WTC11 (cell line): ENCODE data around the gene SOAT2. TPM values are rescaled to one million over a fixed set of nuclear protein-coding genes. Genes with fewer than 3 reads are reported as not detected.

Source experiments
- ATAC-seq: fragments of 200-7000 bp; cut with Tn5 transposase; 2 replicates; pipeline ENCODE4 v1.10.0; 2021; ENCODE audit warnings: mild to moderate bottlenecking, moderate library complexity
- CTCF ChIA-PET: fragments of 300-600 bp; sonication (Branson Sonifier 250); formaldehyde crosslinking; loops from one replicate; lab custom pipeline; 2021; ENCODE audit warnings: antibody characterized with exemption; lab: Charles Lee
- POLR2A ChIA-PET: fragments of 350-600 bp; sonication (Branson Sonifier 250); formaldehyde crosslinking; loops from one replicate; lab custom pipeline; 2021; ENCODE audit warnings: antibody characterized with exemption; lab: Charles Lee
- DNase-seq: peaks from one replicate; pipeline ENCODE4 v3.0.0; 2021; ENCODE audit warnings: low spot score
- H3K27ac Mint-ChIP-seq: 2 replicates; pipeline ENCODE4 v1.8.0; 2021; ENCODE audit warnings: mixed read lengths
- H3K27me3 Mint-ChIP-seq: 2 replicates; pipeline ENCODE4 v1.8.0; 2021; ENCODE audit warnings: low read depth, mild to moderate bottlenecking, moderate library complexity, mixed read lengths
- H3K36me3 Mint-ChIP-seq: 2 replicates; pipeline ENCODE4 v1.8.0; 2021; ENCODE audit warnings: mixed read lengths
- H3K4me1 Mint-ChIP-seq: 2 replicates; pipeline ENCODE4 v1.8.0; 2022; ENCODE audit warnings: mixed read lengths
- H3K4me3 Mint-ChIP-seq: 2 replicates; pipeline ENCODE4 v1.8.0; 2021; ENCODE audit warnings: mild to moderate bottlenecking, moderate library complexity, mixed read lengths
- H3K9me3 Mint-ChIP-seq: 2 replicates; pipeline ENCODE4 v1.8.0; 2021; ENCODE audit warnings: mixed read lengths
- CDX4 ChIP-seq: fragments of 250-450 bp; sonication (Bioruptor Pico); IDR thresholded peaks from 2 replicates; pipeline ENCODE4 v1.9.0; 2021; ENCODE audit warnings: moderate library complexity, mild to moderate bottlenecking, inconsistent platforms, borderline replicate concordance
- E2F4 ChIP-seq: sonication (generic); formaldehyde crosslinking; IDR thresholded peaks from 2 replicates; pipeline ENCODE4 v1.8.1; 2022; ENCODE audit warnings: low read depth, mild to moderate bottlenecking, moderate library complexity, missing genetic modification reagents, borderline replicate concordance
- E2F5 ChIP-seq: sonication (generic); formaldehyde crosslinking; IDR thresholded peaks from 2 replicates; pipeline ENCODE4 v1.8.1; 2022; ENCODE audit warnings: mild to moderate bottlenecking, moderate library complexity, missing genetic modification reagents
- IRF1 ChIP-seq: sonication (generic); formaldehyde crosslinking; IDR thresholded peaks from 2 replicates; pipeline ENCODE4 v1.8.0; 2023; ENCODE audit warnings: missing genetic modification reagents
- MAX ChIP-seq: sonication (generic); formaldehyde crosslinking; IDR thresholded peaks from 2 replicates; pipeline ENCODE4 v1.8.0; 2022; ENCODE audit warnings: mild to moderate bottlenecking, missing genetic modification reagents
- NFYB ChIP-seq: sonication (generic); formaldehyde crosslinking; conservative IDR thresholded peaks from 2 replicates; pipeline ENCODE4 v1.8.0; 2022; ENCODE audit warnings: low read depth, missing genetic modification reagents
- NR2C2 ChIP-seq: sonication (generic); formaldehyde crosslinking; IDR thresholded peaks from 2 replicates; pipeline ENCODE4 v1.8.0; 2022; ENCODE audit warnings: mild to moderate bottlenecking, missing genetic modification reagents
- NR3C1 ChIP-seq: sonication (generic); formaldehyde crosslinking; conservative IDR thresholded peaks from 2 replicates; pipeline ENCODE4 v1.8.1; 2023; ENCODE audit warnings: low read depth, mild to moderate bottlenecking, missing genetic modification reagents
- SOX15 ChIP-seq: fragments of 250-450 bp; sonication (Bioruptor Pico); IDR thresholded peaks from 2 replicates; pipeline ENCODE4 v1.9.0; 2021; ENCODE audit warnings: mild to moderate bottlenecking
- ZBTB21 ChIP-seq: sonication (generic); formaldehyde crosslinking; IDR thresholded peaks from 2 replicates; pipeline ENCODE4 v1.8.1; 2023; ENCODE audit warnings: mild to moderate bottlenecking, missing genetic modification reagents, borderline replicate concordance
- ZNF263 ChIP-seq: sonication (generic); formaldehyde crosslinking; IDR thresholded peaks from 2 replicates; pipeline ENCODE4 v1.8.1; 2022; ENCODE audit warnings: low read depth, mild to moderate bottlenecking, moderate library complexity, missing genetic modification reagents
- ZNF423 ChIP-seq: fragments of 250-450 bp; sonication (Bioruptor Pico); IDR thresholded peaks from 2 replicates; pipeline ENCODE4 v2.1.2; 2022; ENCODE audit warnings: mild to moderate bottlenecking, moderate library complexity
- ZNF671 ChIP-seq: fragments of 250-450 bp; sonication (Bioruptor Pico); IDR thresholded peaks from 2 replicates; pipeline ENCODE4 v1.8.0; 2021; ENCODE audit warnings: mild to moderate bottlenecking
- total RNA-seq: library from RNA; stranded (reverse); gene quantifications from 3 replicates; pipeline ENCODE4 v1.2.3, GENCODE V29; 2021
- TF ChIP-seq, protein P1 (sequence below): sonication (generic); formaldehyde crosslinking; IDR thresholded peaks from 2 replicates; pipeline ENCODE4 v1.8.1; 2023; ENCODE audit warnings: mild to moderate bottlenecking, missing genetic modification reagents
- TF ChIP-seq, protein P2 (sequence below): fragments of 250-450 bp; sonication (Bioruptor Pico); IDR thresholded peaks from 2 replicates; pipeline ENCODE4 v1.9.0; 2021; ENCODE audit warnings: mild to moderate bottlenecking

Gene SOAT2
- total RNA-seq, 1 experiment from 2014 or later = not detected

GRCh38 chr12:53059434-53060063 is 43.7 kb upstream of the SOAT2 start:
- peaks cover 71% of the 10 kb centered on the region for H3K27me3 Mint-ChIP-seq
- no peaks in the 10 kb centered on the region for H3K36me3 Mint-ChIP-seq
- CTCF ChIA-PET = interaction anchor here (6.6 to 11.2 kb wide), 2 partner anchors 10 to 37 kb away, joined by 70 to 474 read pairs; partner anchors contain the start of genes IGFBP6, SOAT2 and TNS2
- POLR2A ChIA-PET = no interaction called here
- H3K27ac Mint-ChIP-seq = no peak overlapping the region
- H3K9me3 Mint-ChIP-seq = no peaks in the 10 kb centered on the region
- no peak for ATAC-seq
- peaks cover 7% of the 10 kb centered on the region for H3K4me1 Mint-ChIP-seq
- no peak for DNase-seq
- no peak overlapping the region for H3K4me3 Mint-ChIP-seq
- TF ChIP-seq CDX4 (CRISPR knock-in tag) = no peak
- TF ChIP-seq, protein P1, sequence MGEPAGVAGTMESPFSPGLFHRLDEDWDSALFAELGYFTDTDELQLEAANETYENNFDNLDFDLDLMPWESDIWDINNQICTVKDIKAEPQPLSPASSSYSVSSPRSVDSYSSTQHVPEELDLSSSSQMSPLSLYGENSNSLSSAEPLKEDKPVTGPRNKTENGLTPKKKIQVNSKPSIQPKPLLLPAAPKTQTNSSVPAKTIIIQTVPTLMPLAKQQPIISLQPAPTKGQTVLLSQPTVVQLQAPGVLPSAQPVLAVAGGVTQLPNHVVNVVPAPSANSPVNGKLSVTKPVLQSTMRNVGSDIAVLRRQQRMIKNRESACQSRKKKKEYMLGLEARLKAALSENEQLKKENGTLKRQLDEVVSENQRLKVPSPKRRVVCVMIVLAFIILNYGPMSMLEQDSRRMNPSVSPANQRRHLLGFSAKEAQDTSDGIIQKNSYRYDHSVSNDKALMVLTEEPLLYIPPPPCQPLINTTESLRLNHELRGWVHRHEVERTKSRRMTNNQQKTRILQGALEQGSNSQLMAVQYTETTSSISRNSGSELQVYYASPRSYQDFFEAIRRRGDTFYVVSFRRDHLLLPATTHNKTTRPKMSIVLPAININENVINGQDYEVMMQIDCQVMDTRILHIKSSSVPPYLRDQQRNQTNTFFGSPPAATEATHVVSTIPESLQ (CRISPR knock-in tag) = no peak
- no peak for TF ChIP-seq NR3C1 (CRISPR knock-in tag)

DNA sequence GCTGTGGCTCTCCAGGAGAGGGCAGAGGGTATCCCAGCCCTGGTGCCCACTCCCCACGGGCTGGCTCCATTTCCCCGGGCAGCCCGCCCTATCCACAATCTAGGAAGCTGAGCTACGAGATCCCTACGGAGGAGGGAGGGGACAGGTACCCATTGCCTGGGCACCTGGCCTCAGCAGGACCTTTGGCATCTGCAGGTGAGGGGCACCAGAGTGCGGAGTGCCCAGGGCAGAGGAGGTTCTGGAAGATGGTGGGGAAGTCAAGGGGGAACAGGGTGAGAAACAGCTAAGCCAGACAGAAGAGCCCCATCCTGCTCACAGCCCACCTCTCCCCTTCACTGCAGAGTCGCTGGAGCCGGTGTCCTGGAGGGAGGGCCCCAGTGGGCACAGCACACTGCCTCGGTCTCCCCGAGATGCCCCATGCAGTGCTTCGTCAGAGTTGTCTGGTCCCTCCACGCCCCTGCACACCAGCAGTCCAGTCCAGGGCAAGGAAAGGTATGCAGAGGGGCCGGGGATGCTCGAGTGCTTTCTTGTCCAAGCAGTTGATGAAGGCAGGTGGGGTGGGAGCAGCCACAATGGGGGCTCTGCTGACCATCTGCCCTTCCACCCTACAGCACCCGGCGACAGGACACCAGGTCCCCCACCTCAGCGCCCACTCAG is 43.1 kb upstream of the SOAT2 start:
- Mint-ChIP-seq H3K4me3 (no peak overlapping the region), H3K9me3 (no peaks in the 10 kb centered on the region), H3K4me1 (peaks cover 7% of the 10 kb centered on the region)
- ATAC-seq = no peak
- POLR2A ChIA-PET = no interaction called here
- CTCF ChIA-PET = interaction anchor here (1.4 to 11.2 kb wide), 5 partner anchors 11 to 154 kb away, joined by 6 to 474 read pairs (median 16); partner anchors contain the start of genes IGFBP6, SOAT2 and TNS2
- TF ChIP-seq MAX (CRISPR knock-in tag) (no peak), E2F4 (no peak), NFYB (CRISPR knock-in tag) (no peak), E2F5 (CRISPR knock-in tag) (no peak), ZNF263 (CRISPR knock-in tag) (no peak), SOX15 (CRISPR knock-in tag) (no peak), ZNF423 (no peak)
- TF ChIP-seq, all 79 proteins: peak for 0
- DNase-seq = no peak
- H3K27me3 Mint-ChIP-seq = peaks cover 71% of the 10 kb centered on the region
- H3K27ac Mint-ChIP-seq = no peak overlapping the region
- H3K36me3 Mint-ChIP-seq = no peaks in the 10 kb centered on the region

- Mint-ChIP-seq H3K4me3 (no peak overlapping the region), H3K4me1 (peaks cover 7% of the 10 kb centered on the region), H3K27me3 (peaks cover 65% of the 10 kb centered on the region), H3K9me3 (no peaks in the 10 kb centered on the region), H3K27ac (no peak overlapping the region), H3K36me3 (no peaks in the 10 kb centered on the region)
- TF ChIP-seq IRF1 (no peak), ZNF671 (CRISPR knock-in tag) (no peak), NR2C2 (CRISPR knock-in tag) (no peak), ZBTB21 (CRISPR knock-in tag) (no peak)
- TF ChIP-seq, protein P2, sequence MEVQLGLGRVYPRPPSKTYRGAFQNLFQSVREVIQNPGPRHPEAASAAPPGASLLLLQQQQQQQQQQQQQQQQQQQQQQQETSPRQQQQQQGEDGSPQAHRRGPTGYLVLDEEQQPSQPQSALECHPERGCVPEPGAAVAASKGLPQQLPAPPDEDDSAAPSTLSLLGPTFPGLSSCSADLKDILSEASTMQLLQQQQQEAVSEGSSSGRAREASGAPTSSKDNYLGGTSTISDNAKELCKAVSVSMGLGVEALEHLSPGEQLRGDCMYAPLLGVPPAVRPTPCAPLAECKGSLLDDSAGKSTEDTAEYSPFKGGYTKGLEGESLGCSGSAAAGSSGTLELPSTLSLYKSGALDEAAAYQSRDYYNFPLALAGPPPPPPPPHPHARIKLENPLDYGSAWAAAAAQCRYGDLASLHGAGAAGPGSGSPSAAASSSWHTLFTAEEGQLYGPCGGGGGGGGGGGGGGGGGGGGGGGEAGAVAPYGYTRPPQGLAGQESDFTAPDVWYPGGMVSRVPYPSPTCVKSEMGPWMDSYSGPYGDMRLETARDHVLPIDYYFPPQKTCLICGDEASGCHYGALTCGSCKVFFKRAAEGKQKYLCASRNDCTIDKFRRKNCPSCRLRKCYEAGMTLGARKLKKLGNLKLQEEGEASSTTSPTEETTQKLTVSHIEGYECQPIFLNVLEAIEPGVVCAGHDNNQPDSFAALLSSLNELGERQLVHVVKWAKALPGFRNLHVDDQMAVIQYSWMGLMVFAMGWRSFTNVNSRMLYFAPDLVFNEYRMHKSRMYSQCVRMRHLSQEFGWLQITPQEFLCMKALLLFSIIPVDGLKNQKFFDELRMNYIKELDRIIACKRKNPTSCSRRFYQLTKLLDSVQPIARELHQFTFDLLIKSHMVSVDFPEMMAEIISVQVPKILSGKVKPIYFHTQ (CRISPR knock-in tag) = no peak
- ATAC-seq (no peak), DNase-seq (no peak)
- ChIA-PET POLR2A (no interaction called here), CTCF (interaction anchor here (0.9 to 11.2 kb wide), 9 partner anchors 11 to 153 kb away, joined by 4 to 474 read pairs (median 14); partner anchors contain the start of genes IGFBP6, SOAT2, SPRYD3 and TNS2)
Measured at GRCh38 chr12:53060721-53061276, 42.5 kb upstream of the SOAT2 start.
